HPDE6-E6E7 (cell line): ENCODE measurements around the gene CLDN2.

Experiments
- DNase-seq: peaks from one replicate; pipeline ENCODE4 v3.0.0; 2011; ENCODE audit warnings: missing footprints; ENCODE audit errors: extremely low spot score

The CLDN2 gene

DNA sequence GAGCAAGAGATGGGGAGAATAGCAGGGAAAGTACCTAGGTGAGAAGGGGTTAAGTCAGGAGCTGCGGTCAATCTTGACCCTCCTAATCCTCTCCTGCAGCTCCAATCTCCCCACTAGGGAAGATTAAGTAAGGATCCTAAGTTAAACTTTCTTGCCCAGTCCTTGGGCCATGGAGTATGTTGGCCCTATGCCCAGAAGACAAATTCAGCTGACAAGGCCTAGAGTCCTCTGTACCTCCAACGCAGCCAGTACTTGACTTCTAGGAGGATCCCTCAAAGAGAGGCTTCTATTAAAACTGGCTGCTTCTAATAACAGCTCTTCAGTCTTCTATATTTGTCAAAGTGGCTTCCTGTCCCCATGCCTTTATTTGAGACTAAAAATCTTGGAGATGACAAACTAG lies 1.4 kb downstream of the CLDN2 start:
- no peak for DNase-seq

DNA sequence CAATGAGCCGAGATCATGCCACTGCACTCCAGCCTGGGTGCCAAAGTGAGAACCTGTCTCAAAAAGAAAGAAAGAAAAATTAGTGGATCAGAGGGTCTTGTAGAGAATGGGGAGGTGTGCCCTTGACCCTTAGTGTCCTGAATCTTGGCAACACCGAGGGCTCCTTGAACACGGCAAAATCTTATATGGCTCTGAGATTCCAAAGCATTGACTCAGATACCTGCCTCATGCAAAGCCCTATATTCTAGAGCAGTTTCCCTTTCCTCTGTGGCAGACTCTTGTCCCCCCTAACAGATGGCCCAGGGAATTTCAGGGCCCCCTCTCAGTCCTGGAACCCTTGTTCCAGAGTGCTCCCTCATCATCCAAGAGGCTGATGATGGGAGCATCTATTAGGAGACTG lies 6.8 kb downstream of the CLDN2 start:
- no peak for DNase-seq

DNA sequence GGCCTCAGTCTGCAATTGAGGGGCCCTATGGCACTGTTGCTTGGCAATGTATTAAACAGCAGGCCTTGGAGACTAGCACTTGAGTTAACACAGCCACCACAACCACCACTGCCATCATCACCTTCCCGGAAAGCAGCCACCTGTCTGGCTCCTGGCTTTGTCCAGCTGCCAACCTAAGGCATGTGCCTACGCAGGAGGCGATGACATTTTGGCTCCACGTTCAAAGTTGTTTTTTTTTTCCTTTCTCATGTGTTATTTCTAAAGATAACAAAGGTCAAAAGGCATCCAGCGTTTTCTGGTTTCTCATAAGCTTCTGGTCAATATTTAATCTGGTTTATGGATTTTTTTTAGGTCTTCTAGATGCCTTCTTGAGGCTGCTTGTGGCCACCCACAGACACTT lies 7.5 kb downstream of the CLDN2 start:
- DNase-seq, result no peak

DNA sequence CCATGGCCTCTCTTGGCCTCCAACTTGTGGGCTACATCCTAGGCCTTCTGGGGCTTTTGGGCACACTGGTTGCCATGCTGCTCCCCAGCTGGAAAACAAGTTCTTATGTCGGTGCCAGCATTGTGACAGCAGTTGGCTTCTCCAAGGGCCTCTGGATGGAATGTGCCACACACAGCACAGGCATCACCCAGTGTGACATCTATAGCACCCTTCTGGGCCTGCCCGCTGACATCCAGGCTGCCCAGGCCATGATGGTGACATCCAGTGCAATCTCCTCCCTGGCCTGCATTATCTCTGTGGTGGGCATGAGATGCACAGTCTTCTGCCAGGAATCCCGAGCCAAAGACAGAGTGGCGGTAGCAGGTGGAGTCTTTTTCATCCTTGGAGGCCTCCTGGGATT lies 8.0 kb downstream of the CLDN2 start:
- DNase-seq, result no peak

DNA sequence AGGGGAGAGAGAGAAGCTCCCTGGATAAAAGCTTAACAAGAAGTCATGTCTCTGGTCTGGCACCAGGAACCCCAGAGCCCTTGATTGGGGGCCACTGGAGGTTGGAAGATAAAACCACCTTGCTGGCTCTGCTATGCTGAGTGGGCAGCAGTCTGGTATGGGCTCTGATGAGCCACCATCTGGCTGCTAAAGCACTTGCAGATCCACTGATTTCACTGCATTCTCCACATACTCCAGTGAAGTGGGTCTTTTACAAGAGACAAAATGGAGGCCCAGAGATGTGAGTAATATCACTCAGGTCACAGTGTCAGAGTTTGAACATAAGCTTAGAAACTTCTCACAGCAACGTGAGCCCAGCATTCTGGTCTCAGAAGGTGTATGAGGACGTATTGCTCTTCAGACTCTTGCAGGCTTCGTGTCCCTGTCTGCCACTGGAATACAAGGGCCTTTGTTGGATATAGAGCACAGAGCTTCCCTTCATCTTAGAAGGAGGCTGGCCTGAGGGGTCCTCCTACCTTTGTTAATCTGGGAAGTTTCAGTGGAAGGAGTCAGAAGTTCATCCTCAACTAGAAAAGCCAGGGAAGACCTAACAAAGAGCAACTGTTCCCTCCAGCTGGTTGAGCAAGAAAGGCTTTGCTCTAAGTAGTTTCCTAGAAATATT lies 11.8 kb downstream of the CLDN2 start:
- DNase-seq, result no peak

DNA sequence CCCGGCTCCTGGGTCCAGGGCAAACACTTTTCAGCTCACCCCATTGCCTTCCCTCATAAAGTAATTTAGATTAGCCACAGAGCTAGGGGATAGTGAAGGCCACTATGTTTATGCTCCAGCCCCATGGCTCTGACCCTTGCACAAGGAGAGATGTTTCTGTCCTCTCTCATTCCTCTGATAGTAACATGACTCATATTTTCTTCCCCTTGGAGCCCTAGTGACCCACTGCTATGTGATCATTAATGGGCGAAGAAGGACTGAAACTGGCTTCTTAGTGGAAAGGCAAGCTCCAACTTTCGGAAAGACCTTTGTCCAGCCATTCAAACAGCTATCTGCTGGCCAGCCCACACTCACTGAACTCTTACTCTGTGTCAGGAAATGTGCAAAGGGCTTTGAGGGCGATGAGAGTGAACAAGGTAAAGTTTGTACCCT lies 12.3 kb downstream of the CLDN2 start:
- DNase-seq, result no peak

DNA sequence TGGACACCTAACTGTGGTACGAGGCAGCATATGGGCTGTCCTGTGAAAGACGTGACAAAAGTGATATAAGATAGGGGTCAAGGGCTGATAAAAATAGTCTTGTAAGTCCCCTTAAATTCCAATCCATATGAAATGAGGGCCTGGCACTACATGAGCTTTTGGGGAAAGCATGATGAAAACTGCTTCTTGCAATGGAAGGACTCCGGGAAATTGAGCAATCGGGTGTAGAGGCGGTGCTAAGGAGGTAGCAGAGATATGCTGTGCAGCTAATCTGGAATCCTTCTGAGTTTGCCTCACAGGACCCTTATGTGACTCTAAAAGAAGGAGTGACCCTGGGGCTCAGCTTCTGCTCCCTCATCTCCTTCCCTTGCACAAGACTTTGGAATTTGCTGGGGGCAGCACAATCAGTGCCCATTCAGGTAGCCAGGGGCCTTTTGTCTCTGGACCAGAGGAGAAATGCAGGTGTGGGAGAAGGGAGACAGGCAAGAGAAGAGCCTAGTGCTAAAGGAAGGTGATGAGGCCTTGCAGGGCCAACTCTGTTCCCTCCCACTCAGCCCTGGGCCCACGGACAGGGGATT lies 12.8 kb downstream of the CLDN2 start:
- no peak for DNase-seq

DNA sequence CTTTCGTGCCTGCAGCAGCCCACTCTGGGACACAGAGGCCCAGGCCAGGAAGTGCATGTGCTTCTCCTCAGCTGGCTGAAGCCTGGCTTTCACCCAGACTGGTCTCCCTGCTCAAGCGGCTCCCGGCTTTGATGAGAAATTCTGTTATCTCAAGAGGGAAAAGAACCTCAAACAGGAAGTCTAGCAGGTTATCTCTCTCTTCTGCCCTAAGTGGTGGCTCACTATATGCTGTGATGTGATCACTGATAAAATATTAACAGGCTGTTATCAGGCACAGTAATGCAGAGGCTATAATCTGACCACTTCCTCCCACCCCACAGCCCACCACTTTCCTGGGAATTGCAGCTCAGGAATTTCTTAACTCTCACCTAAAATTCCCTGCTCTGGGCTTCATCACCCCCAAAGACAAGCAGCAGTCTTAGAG lies 13.3 kb downstream of the CLDN2 start:
- no peak for DNase-seq

DNA sequence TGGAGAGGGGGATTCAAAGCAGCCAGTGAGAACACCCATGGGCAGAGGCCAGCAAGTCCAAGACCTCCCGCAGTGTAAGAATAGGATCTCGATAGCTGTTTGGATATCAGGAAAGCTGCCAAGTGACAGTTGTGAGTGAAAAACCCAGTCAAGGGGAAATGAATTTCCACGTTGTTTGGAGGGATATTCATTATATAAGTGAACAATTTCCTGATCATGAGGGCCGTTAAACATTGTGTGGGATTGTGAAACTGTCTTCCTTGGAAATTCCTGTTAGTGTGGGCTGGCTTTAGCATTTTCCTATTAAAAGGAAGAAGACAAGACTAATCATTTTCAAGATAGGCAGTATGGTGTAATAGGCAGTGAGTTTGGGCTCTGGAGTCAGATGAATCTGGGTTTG lies 15.0 kb downstream of the CLDN2 start:
- DNase-seq, result no peak

DNA sequence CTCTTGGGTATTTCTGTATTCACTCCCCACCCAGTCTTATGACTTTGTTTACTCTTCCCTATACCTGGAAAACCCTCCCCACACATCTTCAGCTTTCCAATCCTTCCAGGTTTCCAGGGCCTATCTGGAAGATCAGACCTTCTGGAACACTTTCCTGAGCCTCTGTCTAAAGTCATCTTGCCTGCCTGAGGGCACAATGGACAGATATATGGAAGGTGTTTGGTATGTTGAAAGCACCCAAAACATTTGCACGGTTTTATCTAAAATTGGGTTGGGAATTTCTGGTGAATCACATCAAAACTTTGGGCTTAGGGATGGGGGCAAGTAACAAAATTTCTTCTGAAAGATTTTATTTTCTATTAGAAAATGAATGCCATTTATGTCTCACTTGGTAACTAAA lies 16.0 kb downstream of the CLDN2 start:
- DNase-seq, result no peak

DNA sequence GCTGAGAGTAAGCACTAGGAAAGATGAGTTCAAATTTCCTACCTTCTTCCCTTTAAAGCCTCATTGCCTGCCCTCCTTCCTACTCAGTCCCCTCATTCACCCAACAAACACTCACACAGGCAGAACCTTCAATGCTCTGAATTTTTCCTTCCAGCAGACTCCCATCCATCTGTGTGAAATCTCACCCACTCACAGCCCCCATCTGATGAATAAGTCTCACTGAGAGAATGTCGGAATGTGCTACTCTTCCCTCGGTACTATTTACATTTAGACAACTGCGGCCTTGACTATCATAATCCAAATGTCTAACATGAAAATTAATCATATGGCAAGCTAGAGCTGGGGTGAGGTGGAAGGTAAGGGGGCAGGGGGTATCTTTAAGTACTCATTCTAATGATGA lies 19.4 kb downstream of the CLDN2 start:
- DNase-seq, result no peak

DNA sequence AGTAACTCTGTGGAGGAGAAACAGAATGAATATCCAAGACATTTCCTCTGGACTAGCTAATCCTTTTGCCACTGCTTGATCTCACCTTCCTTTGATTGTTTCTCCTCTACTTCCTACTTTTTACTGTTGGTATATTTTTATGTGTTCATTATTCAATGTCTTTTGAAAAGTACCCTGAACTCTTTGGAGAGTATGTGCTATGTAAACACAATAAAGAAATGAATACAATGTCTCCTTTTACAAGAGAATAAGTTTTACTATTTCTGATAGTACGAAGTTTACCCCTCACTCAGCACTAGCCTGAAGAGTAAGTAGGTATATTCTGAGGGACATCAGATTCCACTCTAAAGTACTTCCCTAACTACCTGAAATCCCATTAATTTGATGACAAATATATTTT lies 19.9 kb downstream of the CLDN2 start:
- no peak for DNase-seq

DNA sequence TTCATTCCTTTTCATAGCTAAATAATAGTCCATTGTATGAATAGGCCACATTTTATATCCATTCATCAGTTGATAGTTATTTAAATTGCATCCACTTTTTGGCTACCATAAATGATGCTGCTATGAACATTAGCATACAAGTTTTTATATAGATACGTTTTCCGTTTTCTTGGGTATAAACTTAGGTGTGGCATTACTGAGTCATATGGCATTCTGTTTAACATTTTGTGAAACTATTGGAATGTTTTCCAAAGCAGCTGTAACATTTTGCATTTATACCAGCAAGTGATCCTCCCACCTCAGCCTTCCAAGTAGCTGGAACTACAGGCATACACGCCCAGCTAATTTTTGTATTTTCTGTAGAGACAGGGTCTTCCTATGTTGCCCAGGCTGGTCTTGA lies 26.3 kb downstream of the CLDN2 start:
- no peak for DNase-seq

DNA sequence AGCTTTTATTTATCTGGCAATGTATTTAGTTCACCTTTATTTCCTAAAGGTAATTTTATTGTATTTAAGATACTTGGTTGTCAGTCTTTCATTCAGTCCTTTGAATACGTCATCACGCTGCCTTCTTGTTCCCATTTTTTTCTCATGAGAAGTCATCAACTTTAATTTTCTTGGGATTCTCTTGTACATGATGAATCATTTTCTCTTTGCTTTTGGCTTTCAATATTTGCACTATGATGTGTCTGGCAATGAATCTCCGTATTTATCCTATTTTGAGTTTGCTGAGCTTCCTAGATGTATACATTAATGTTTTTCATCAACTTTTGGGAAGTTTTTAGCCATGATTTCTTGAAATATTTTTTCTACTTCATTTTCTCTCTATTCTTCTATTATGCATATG lies 28.4 kb downstream of the CLDN2 start:
- DNase-seq, result no peak

DNA sequence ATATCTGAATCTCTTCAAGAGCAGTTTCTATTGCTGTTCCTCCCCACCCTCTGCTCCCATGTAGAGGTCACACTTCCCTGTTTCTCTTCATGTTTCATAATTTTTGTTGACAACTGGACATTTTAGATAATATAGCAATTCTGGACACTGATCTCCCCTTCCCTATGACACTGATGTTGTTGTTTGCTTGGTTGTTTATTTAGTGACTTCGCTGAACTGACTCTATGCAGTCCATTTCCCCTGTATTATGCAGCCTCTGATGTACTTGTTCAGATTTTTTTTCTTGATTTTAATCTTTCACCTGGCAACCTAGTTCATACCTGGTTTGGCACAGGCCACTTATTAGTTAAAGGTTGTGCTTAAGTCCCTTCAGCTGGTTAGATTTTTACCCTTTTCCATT lies 29.2 kb downstream of the CLDN2 start:
- DNase-seq, result no peak

DNA sequence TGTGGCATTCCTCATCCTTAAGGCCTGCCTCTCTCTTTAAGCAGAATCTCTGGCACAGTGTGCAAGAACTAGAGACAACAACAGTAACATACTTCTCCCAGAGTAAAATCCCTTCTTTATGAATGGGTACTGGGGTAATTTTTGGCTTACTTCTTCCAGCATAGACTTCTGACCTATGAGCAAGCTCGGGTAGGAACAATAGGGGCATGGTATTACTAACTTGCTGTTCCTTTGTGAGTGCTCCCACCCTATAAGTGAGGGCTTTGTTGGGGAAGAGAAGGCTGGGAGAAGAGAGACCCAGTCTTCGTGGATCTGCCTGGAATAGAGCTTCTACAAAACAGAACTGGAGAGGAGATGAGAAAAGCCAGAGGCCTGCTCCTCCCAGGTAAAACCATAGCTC lies 30.2 kb downstream of the CLDN2 start:
- no peak for DNase-seq

DNA sequence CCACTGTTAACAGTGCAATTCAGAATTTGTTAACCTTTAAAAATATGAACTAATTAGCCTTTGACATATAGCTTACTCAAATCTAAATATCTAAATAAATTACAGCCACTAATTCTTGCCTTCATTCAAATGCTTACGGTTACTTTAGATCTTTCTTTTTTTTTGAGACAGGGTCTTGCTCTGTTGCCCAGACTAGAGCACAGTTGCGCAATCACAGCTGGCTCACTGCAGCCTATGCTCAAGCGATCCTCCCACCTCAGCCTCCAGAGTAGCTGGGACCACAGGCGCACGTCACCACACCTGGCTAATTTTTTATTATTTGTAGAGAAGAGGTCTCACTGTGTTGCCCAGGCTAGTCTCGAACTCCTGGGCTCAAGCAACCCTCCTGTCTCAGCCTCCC lies 31.0 kb downstream of the CLDN2 start:
- no peak for DNase-seq

DNA sequence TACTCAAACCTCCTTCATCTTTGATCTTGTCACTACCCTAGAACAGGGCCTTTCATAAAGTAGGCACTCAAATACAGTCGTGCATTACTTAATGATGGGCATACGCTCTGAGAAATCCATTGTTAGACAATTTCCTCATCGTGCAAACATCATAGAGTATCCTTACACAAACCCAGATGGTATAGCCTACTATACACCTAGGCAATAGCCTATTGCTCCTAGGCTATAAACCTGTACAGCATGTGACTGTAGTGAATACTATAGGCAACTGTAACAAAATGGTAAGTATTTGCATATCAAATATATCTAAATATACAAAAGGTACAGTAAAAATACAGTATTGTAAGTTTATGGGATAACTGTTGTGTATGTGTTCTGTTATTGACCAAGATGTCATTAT lies 31.9 kb downstream of the CLDN2 start:
- DNase-seq, result no peak

DNA sequence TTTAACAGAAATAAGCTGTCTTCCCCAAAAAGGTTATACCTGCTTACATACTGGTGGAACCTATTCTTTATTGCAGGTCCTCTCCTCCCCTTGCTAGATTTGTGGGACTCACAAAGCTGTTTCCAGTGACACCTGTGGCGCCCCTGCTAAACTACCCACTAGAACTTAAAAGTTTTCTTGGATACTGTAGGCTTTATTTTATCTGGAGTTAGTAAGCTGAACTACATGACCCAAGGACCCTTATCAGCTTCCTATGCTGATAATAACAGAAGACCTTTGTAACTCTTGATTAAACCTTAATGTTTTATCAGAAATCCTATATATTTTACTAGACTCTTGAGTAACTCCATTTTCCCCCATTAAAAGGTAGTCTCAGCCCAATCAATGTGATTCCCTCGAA lies 32.3 kb downstream of the CLDN2 start:
- no peak for DNase-seq

DNA sequence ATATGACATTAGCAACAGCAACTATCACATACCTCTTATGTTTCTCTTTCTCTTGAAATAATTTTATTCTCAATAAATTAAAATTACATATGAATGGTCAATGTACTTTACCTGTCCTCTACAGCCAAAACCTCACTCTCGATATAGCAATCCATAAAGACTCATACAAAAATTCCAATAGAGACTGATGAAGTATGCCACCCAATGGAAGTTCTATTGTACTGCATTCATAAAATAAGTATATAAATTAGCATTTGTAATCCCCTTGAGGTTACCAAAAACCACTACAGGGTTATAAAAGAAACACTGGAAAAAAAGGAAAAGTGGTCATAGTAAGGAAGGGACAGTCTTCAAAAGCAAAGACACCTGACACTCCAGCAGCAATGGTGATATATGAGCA lies 32.8 kb downstream of the CLDN2 start:
- DNase-seq, result no peak

DNA sequence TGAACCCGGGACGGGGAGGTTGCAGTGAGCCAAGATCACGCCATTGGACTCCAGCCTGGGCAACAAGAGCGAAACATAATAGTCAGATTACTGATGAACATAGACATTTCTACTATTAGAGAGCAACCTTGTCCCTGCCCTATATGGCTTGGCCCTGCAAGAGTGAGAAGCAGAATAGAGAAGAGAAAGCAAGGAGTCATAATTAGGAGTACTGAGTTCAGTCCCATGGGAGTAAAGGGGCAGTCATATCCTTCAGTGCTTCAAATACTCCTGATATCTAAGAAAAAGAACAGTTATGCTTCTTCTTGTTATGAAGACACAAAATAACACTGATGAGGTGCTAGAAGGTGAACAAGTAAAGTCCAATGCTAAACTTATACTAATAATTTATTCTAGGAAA lies 33.8 kb downstream of the CLDN2 start:
- DNase-seq, result no peak

DNA sequence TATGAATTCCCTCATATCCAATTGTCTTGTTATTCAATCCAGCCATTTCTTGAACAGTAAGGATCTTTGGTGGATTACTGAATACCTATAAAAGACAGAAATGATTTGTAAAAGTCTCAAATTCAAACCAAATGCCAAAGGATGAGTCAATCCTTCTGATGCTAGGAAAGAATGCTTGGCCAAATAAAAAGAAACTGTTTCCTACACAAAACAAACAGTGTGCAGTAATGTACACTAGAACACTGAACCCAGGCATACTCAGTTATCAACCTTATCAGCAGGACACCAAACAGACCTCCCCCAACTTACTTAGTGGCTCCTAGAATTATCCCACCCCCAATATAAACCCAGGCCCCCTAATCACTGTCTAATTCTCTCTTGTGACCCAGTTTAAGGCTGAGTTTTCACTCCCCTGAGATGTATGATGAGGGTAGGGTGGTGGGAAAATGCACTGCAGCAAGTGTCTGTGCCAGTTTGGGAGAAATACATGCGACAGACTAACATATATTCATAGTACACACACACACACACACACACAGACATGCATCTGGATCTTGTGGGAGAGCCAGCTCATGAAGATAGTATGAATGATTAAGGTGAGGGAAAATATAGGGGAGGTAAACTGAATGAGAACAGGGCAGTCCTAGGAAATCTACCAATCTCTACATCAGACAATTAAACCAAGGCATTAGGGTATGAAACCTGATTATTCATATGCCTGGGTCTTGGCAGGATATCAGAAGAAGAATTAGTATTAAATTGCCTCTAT lies 35.0 kb downstream of the CLDN2 start:
- DNase-seq, result no peak

DNA sequence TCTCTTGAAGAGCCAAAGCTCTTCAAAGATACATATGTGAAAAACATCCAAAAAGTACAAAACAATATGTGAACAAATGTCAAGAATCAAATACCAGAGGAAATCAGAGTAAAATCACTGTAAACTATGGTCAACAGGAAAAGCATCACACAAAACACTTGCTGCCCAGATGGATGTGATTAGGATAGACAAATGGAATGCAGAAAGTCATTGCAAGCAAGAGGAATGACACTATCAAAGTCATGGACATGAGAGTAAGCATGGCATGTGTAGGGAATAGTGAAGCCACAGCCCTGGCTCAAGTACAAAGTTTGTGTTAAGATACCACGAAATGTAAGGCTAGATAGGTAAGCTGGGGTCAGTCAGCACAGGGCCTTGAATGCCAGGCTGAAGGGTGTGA lies 37.7 kb downstream of the CLDN2 start:
- DNase-seq, result no peak
